A673 (cell line): Measurements from ENCODE around the gene TMEM212.

Experiments
- CTCF ChIP-seq: fragments of 300-800, 200-600 bp; sonication (generic); conservative IDR thresholded peaks from 2 replicates; pipeline ENCODE4 v1.5.1; 2017; ENCODE audit warnings: low read depth, mild to moderate bottlenecking, antibody characterized with exemption, low read length, moderate library complexity, mixed read lengths
- EZH2 ChIP-seq: fragments of 200-600 bp; sonication (generic); IDR thresholded peaks from 2 replicates; pipeline ENCODE4 v1.6.1; 2017; ENCODE audit warnings: borderline replicate concordance, low read depth, mild to moderate bottlenecking, mixed read lengths, antibody characterized with exemption, low read length; ENCODE audit not compliant: poor library complexity, severe bottlenecking

GRCh38 chr3:171809611-171809860, 33.6 kb upstream of the TMEM212 start:
- no peak for TF ChIP-seq CTCF
- no peak for TF ChIP-seq EZH2
